ENCODE measurements around the gene DDI2. TPM values are rescaled to one million over a fixed set of nuclear protein-coding genes. Genes with fewer than 3 reads are reported as not detected.

Gene DDI2
- total and polyA plus RNA-seq, 9 of the 15 experiments (the other 6 are each of a cell fraction or from before 2014, with no cell fraction given): 6.5 to 48.4 (median 21.2) TPM

DNA sequence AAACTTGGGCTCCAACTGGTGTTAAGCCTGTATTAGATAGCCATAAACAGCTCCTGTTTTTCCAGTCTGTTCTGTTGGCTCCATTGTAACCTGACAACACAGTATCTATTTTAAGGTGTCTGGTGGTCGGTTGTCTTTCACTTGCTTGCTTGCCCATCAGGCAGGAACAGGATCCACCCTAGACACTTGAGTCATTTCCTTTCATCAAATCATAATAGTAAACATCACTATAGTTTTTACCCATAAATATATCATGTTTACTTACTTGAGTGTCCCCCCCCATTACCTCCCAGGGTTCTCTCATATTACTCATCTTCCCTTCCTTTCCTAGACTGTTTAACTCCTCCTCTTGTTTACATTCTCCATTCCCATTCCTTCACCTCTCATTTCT is 2.9 kb downstream of the DDI2 start (continued):
- no peak for TF ChIP-seq AFF4 (CRISPR knock-in tag; IDR thresholded peaks at IDR 0.05)
- TF ChIP-seq FOXK2 (conservative IDR thresholded peaks at IDR 0.05 in 1 of 2, IDR thresholded peaks at IDR 0.05 in 1 of 2; ENCODE audit: low read depth in 2 of 2): peak; percentile 98 to 99
- no peak for TF ChIP-seq TRIM24 (IDR thresholded peaks at IDR 0.05)
- TF ChIP-seq NCOR1 (IDR thresholded peaks at IDR 0.05): peak; percentile 45
- no peak; the same call in 1 of the 2 replicates for TF ChIP-seq FOXK1 (CRISPR knock-in tag; IDR thresholded peaks at IDR 0.05; ENCODE audit: borderline replicate concordance)
- peak in 1 of 2 experiments; percentile 52; a peak in 1 of 4 replicates for TF ChIP-seq TBL1XR1 (IDR thresholded peaks at IDR 0.05; ENCODE audit: low read length in 2 of 2)
- no peak for TF ChIP-seq MAX (CRISPR knock-in tag; IDR thresholded peaks at IDR 0.05)
- TF ChIP-seq ZNF121 (CRISPR knock-in tag; conservative IDR thresholded peaks at IDR 0.05): no peak
- TF ChIP-seq, protein P1, sequence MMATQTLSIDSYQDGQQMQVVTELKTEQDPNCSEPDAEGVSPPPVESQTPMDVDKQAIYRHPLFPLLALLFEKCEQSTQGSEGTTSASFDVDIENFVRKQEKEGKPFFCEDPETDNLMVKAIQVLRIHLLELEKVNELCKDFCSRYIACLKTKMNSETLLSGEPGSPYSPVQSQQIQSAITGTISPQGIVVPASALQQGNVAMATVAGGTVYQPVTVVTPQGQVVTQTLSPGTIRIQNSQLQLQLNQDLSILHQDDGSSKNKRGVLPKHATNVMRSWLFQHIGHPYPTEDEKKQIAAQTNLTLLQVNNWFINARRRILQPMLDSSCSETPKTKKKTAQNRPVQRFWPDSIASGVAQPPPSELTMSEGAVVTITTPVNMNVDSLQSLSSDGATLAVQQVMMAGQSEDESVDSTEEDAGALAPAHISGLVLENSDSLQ (IDR thresholded peaks at IDR 0.05): peak; percentile 27; the same call in 1 of the 2 replicates
- no peak for TF ChIP-seq FOXM1 (IDR thresholded peaks at IDR 0.05; ENCODE audit: low read depth)
- no peak for TF ChIP-seq FOXM1 (CRISPR knock-in tag; IDR thresholded peaks at IDR 0.05; ENCODE audit: low read depth)
- TF ChIP-seq RBM25 (IDR thresholded peaks at IDR 0.05; ENCODE audit: low read depth, low read length, severe bottlenecking): no peak
- TF ChIP-seq RUNX1 (IDR thresholded peaks at IDR 0.05; ENCODE audit: low read depth): no peak
- TF ChIP-seq HDGF (IDR thresholded peaks at IDR 0.05): no peak
- no peak for TF ChIP-seq PTRF (tag; IDR thresholded peaks at IDR 0.05)
- no peak for TF ChIP-seq TFE3 (CRISPR knock-in tag; IDR thresholded peaks at IDR 0.05)
- TF ChIP-seq, protein P2, sequence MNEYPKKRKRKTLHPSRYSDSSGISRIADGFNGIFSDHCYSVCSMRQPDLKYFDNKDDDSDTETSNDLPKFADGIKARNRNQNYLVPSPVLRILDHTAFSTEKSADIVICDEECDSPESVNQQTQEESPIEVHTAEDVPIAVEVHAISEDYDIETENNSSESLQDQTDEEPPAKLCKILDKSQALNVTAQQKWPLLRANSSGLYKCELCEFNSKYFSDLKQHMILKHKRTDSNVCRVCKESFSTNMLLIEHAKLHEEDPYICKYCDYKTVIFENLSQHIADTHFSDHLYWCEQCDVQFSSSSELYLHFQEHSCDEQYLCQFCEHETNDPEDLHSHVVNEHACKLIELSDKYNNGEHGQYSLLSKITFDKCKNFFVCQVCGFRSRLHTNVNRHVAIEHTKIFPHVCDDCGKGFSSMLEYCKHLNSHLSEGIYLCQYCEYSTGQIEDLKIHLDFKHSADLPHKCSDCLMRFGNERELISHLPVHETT (CRISPR knock-in tag; conservative IDR thresholded peaks at IDR 0.05 in 1 of 2, IDR thresholded peaks at IDR 0.05 in 1 of 2): no peak; a peak in 1 of 4 replicates
- peak; percentile 51; the same call in 1 of the 2 replicates for TF ChIP-seq ETV1 (tag; conservative IDR thresholded peaks at IDR 0.05; ENCODE audit: low read depth)
- TF ChIP-seq NFATC3 (IDR thresholded peaks at IDR 0.05): no peak
- no peak for TF ChIP-seq SIN3B (IDR thresholded peaks at IDR 0.05; ENCODE audit: low read depth)
- no peak for TF ChIP-seq MCM2 (IDR thresholded peaks at IDR 0.05; ENCODE audit: low read depth)
- TF ChIP-seq ZNF644 (tag; IDR thresholded peaks at IDR 0.05; ENCODE audit: low read depth): no peak
- TF ChIP-seq OTX1 (CRISPR knock-in tag; IDR thresholded peaks at IDR 0.05): no peak
